Peyer's patch (tissue), 4 donors: ENCODE measurements around the gene PRPF19. TPM values are rescaled to one million over a fixed set of nuclear protein-coding genes. Genes with fewer than 3 reads are reported as not detected.

Experiments
- DNase-seq, 3 donors: peaks; one replicate each; pipeline ENCODE4 v3.0.0-alpha.2; 2017 to 2019
- H3K27ac ChIP-seq, 4 donors: fragments of 200-600 bp; sonication (generic); one replicate each; pipeline ENCODE4 v1.5.1; 2016 to 2019
- H3K27me3 ChIP-seq, 2 donors: fragments of 200-600 bp; sonication (generic); one replicate each; pipeline ENCODE4 v1.5.1; 2019
- H3K36me3 ChIP-seq, 3 donors: fragments of 200-600 bp; sonication (generic); one replicate each; pipeline ENCODE4 v1.5.1; 2016 to 2019
- H3K4me1 ChIP-seq, 4 donors: fragments of 200-600 bp; sonication (generic); one replicate each; pipeline ENCODE4 v1.5.1; 2016 to 2019
- H3K4me3 ChIP-seq, 4 donors: fragments of 200-600 bp; sonication (generic); 1 replicate in 3 of 4; 2 replicates in 1 of 4; pipeline ENCODE4 v1.5.1; 2016 to 2019; ENCODE audit warnings: mild to moderate bottlenecking in 1 of 4
- H3K9me3 ChIP-seq, 4 donors: fragments of 200-600 bp; sonication (generic); one replicate each; pipeline ENCODE4 v1.5.1; 2016 to 2019; ENCODE audit warnings: mild to moderate bottlenecking in 1 of 4
- CTCF ChIP-seq, 6 experiments: fragments of 450-650 bp in 4 of 6; fragments of 200-600 bp in 2 of 6; sonication (generic) in 1 of 6; IDR thresholded peaks; one replicate each; pipeline ENCODE4 v1.5.1; 2017 to 2019; ENCODE audit warnings: antibody characterized with exemption in 6 of 6, mild to moderate bottlenecking in 3 of 6, moderate library complexity in 1 of 6
- POLR2A ChIP-seq, 2 donors: fragments of 450-650 bp; IDR thresholded peaks; one replicate each; pipeline ENCODE4 v1.5.1; 2017; ENCODE audit warnings: antibody characterized with exemption in 2 of 2, mild to moderate bottlenecking in 2 of 2, moderate library complexity in 2 of 2
- total RNA-seq, 4 donors: library from RNA; depleted of rRNA; stranded (reverse); fragments of >200 nt; gene quantifications; one replicate each; pipeline ENCODE4 v1.1.0, GENCODE V29; 2016

The PRPF19 gene
- total RNA-seq, 4 donors from 2014 or later, result 36.1 to 53.4 (median 46.5) TPM

GRCh38 chr11:60895687-60896086 lies 10.7 kb downstream of the PRPF19 start:
- DNase-seq, result no peak
- no peaks in the 10 kb centered on the region for H3K4me1 ChIP-seq
- H3K36me3 ChIP-seq, result peaks cover 0 to 90% (median 3%) of the 10 kb centered on the region in 3 donors
- no peaks in the 10 kb centered on the region for H3K27me3 ChIP-seq
- no peak overlapping the region for H3K27ac ChIP-seq
- H3K4me3 ChIP-seq, result no peak overlapping the region
- TF ChIP-seq CTCF (IDR thresholded peaks at IDR 0.05), result no peak
- no peak for TF ChIP-seq POLR2A (IDR thresholded peaks at IDR 0.05)
- H3K9me3 ChIP-seq, result no peaks in the 10 kb centered on the region

DNA sequence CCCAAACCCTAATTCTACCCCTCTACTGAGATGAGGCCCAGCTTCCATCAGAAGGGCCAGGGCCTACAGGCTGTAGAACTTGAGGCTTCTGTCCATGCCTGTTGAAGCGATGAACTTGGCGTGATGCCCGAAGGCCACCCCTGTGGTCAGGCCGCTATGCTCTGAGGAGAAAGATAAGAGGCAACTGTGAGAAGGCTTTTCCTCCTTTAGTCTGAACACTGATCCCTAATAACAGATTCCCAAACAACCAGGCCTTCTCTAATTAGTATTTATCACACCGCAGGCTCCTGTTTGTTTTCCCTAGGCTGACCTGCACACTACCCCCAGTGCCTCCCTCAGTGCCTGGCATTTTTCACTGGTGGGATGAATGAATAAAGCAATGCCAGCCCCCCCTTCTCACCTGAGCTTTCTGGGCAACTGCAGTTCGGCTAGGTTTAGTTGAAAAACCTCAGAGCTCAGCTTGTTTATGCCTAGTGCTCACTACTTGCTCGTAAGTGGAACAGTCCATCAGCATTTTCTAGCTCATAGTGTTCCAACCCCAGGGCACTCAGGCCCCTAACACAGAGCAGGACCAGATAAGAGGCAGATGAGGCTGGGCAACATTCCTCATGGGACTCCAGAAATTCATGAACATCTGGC lies 15.2 kb downstream of the PRPF19 start:
- Histone ChIP-seq H3K27ac (no peak overlapping the region), H3K9me3 (no peaks in the 10 kb centered on the region), H3K27me3 (no peaks in the 10 kb centered on the region), H3K4me3 (no peak overlapping the region), H3K36me3 (peaks cover 0 to 52% (median 0%) of the 10 kb centered on the region in 3 donors), H3K4me1 (no peaks in the 10 kb centered on the region)
- TF ChIP-seq POLR2A (IDR thresholded peaks at IDR 0.05), result no peak
- peak in 1 of 3 donors; percentile 45 for DNase-seq

- no peak overlapping the region for H3K27ac ChIP-seq
- no peak for TF ChIP-seq CTCF (IDR thresholded peaks at IDR 0.05)
- TF ChIP-seq POLR2A (IDR thresholded peaks at IDR 0.05), result no peak
- H3K4me3 ChIP-seq, result no peak overlapping the region
- H3K27me3 ChIP-seq, result no peaks in the 10 kb centered on the region
- no peaks in the 10 kb centered on the region for H3K4me1 ChIP-seq
- H3K9me3 ChIP-seq, result no peaks in the 10 kb centered on the region
- peaks cover 0 to 47% (median 0%) of the 10 kb centered on the region in 3 donors for H3K36me3 ChIP-seq
- peak in 1 of 3 donors; percentile 40 for DNase-seq
Measured at GRCh38 chr11:60890696-60891095, 15.7 kb downstream of the PRPF19 start.

GRCh38 chr11:60889869-60890311 lies 16.5 kb downstream of the PRPF19 start:
- Histone ChIP-seq H3K27ac (no peak overlapping the region), H3K9me3 (no peaks in the 10 kb centered on the region), H3K36me3 (peaks cover 0 to 39% (median 0%) of the 10 kb centered on the region in 3 donors), H3K4me3 (no peak overlapping the region), H3K4me1 (no peaks in the 10 kb centered on the region), H3K27me3 (no peaks in the 10 kb centered on the region)
- DNase-seq, result peak in 1 of 3 donors; percentile 35
- TF ChIP-seq CTCF (IDR thresholded peaks at IDR 0.05) (no peak), POLR2A (IDR thresholded peaks at IDR 0.05) (no peak)

GRCh38 chr11:60887556-60887955 lies 18.8 kb downstream of the PRPF19 start:
- H3K27me3 ChIP-seq, result no peaks in the 10 kb centered on the region
- H3K9me3 ChIP-seq, result no peaks in the 10 kb centered on the region
- H3K4me3 ChIP-seq, result no peak overlapping the region
- no peak overlapping the region for H3K27ac ChIP-seq
- DNase-seq, result peak in 2 of 3 donors; percentile 68 to 79
- H3K36me3 ChIP-seq, result peaks cover 0 to 17% (median 0%) of the 10 kb centered on the region in 3 donors
- H3K4me1 ChIP-seq, result no peaks in the 10 kb centered on the region
- TF ChIP-seq CTCF (IDR thresholded peaks at IDR 0.05) (peak in 4 of 6 experiments; percentile 35 to 83 (median 80)), POLR2A (IDR thresholded peaks at IDR 0.05) (no peak)

DNA sequence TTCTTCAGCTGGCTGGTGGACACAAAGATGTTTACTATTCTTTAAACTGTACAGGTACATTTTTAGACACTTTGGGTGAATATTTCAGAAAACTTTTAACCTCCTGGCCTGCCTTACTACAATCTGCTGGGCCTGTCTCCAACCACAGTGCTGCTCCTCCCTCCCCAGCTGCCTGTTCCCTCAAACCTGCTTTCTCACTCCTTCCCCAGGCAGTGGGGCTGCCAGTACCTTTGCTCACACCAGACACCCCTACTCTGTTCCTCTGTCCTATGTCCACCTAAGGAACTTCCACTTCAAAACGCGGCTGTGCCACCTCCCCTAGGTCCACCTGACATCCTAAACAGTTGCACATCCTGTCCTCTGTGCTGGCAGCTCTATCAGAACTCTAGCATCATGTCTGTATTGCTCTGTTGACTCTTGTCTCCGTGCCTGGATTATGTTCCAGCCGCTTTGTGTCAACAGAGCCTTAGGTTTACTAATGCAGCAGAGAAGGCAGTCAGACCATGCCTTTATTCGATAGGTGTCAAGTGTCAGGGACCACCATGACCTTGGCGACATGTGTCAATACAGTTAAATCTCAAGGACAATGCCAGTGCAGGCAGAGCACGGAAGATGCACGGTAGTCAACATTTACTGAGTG lies 25.6 kb downstream of the PRPF19 start:
- no peak for DNase-seq
- H3K27ac ChIP-seq, result peak overlapping the region in 1 of 4 donors; percentile 8
- H3K9me3 ChIP-seq, result no peaks in the 10 kb centered on the region
- no peaks in the 10 kb centered on the region for H3K27me3 ChIP-seq
- no peak for TF ChIP-seq CTCF (IDR thresholded peaks at IDR 0.05)
- no peak for TF ChIP-seq POLR2A (IDR thresholded peaks at IDR 0.05)
- H3K4me1 ChIP-seq, result no peaks in the 10 kb centered on the region
- H3K36me3 ChIP-seq, result no peaks in the 10 kb centered on the region
- H3K4me3 ChIP-seq, result no peak overlapping the region
